Measurements from ENCODE around the gene GYG1.

GRCh38 chr3:148958696-148959095 lies 32.6 kb upstream of the GYG1 start:
- TF ChIP-seq CTCF (IDR thresholded peaks at IDR 0.05), result no peak
- no peak for TF ChIP-seq EZH2 (IDR thresholded peaks at IDR 0.05; ENCODE audit: borderline replicate concordance, insufficient read depth, low read depth, low read length, poor library complexity, severe bottlenecking)
